Omental fat pad (tissue), 4 donors: ENCODE data around the gene SCD5. TPM values are rescaled to one million over a fixed set of nuclear protein-coding genes. Genes with fewer than 3 reads are reported as not detected.

ENCODE experiments used
- ATAC-seq: fragments of 150-250 bp; one replicate; pipeline ENCODE4 v1.9.1; 2016; ENCODE audit warnings: mild to moderate bottlenecking, moderate library complexity; ENCODE audit not compliant: low FRiP score
- DNase-seq: peaks from one replicate; pipeline ENCODE4 v3.0.0-alpha.2; 2019; ENCODE audit warnings: low spot score
- CTCF ChIP-seq, 3 donors: fragments of 450-650 bp; IDR thresholded peaks; one replicate each; pipeline ENCODE4 v1.5.1; 2016 to 2017; ENCODE audit warnings: antibody characterized with exemption in 3 of 3, mild to moderate bottlenecking in 3 of 3, moderate library complexity in 2 of 3
- total RNA-seq, 4 donors: library from RNA; depleted of rRNA; stranded (reverse); fragments of >200 nt; gene quantifications; one replicate each; pipeline ENCODE4 v1.1.0, GENCODE V29; 2016

Gene SCD5
- total RNA-seq, 4 donors from 2014 or later = 6.7 to 19.9 (median 13.5) TPM

- DNase-seq = no peak
- no peak for TF ChIP-seq CTCF (IDR thresholded peaks at IDR 0.05)
- no peak for ATAC-seq
These were observed 177.3 kb downstream of the SCD5 start for GRCh38 chr4:82621251-82621650.

- ATAC-seq = no peak
- no peak for DNase-seq
- no peak for TF ChIP-seq CTCF (IDR thresholded peaks at IDR 0.05)
These were observed 178.4 kb downstream of the SCD5 start for GRCh38 chr4:82620126-82620735.

- TF ChIP-seq CTCF (IDR thresholded peaks at IDR 0.05) = no peak
- ATAC-seq (no peak), DNase-seq (no peak)
These were observed 180.4 kb downstream of the SCD5 start for GRCh38 chr4:82618103-82618720.

- ATAC-seq (no peak), DNase-seq (no peak)
- TF ChIP-seq CTCF (IDR thresholded peaks at IDR 0.05) = no peak
These were observed 183.7 kb downstream of the SCD5 start for GRCh38 chr4:82614838-82615449.

GRCh38 chr4:82613121-82613520 is 185.5 kb downstream of the SCD5 start:
- no peak for DNase-seq
- no peak for ATAC-seq
- no peak for TF ChIP-seq CTCF (IDR thresholded peaks at IDR 0.05)

GRCh38 chr4:82611982-82612381 is 186.6 kb downstream of the SCD5 start:
- no peak for TF ChIP-seq CTCF (IDR thresholded peaks at IDR 0.05)
- no peak for DNase-seq
- ATAC-seq = no peak

- ATAC-seq = no peak
- TF ChIP-seq CTCF (IDR thresholded peaks at IDR 0.05) = no peak
These were observed 187.1 kb downstream of the SCD5 start for GRCh38 chr4:82611527-82611926.

More at GRCh38 chr4:82611527-82611926, 187.1 kb downstream of the SCD5 start:
- DNase-seq = no peak
